GM12873 (cell line): ENCODE data around the gene B4GALT7.

Source experiments
- TF ChIP-seq, protein P1 (sequence below): IDR thresholded peaks from 2 replicates; pipeline ENCODE4 v1.5.1; 2012; ENCODE audit warnings: low read depth, mild to moderate bottlenecking, moderate library complexity, low read length, control low read depth; ENCODE audit not compliant: insufficient read depth; ENCODE audit errors: missing control alignments

Gene B4GALT7

DNA sequence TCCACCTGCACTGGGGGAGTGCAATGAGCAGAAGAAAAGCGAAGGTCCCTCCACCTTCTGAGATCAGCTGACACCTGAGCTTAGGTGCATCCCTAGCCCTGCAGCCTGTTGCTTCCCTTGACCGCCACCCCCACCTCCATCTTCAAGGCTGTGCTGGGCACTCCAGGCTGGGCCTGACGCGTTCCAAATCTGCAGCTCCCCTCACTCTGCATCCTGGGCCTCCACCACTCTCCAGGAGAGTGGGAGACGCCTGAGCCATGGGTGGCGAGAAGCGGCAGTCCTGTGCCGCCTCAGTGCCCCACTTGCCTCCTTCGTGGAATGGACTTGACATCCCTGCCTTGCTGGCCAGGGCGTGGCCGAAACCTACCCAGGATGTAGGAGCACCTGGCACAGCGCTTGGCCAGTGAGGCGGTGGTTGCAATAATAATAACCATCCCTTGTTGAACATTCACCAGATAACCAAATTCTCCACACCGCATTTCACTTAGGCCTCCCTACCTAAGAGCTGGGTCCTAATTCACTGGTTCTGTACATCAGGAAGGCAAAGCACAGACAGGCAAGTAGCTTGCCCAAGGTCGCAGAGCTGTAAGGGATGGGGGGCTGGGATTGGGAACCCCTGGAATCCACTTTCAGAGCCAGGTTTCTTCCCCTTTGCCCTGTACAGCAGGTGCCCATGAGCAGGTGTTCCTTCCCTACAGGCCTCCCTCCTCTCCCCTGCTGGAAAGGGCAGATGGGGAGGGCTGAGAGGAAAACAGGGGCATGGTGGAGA lies 11.7 kb downstream of the B4GALT7 start:
- TF ChIP-seq, protein P1, sequence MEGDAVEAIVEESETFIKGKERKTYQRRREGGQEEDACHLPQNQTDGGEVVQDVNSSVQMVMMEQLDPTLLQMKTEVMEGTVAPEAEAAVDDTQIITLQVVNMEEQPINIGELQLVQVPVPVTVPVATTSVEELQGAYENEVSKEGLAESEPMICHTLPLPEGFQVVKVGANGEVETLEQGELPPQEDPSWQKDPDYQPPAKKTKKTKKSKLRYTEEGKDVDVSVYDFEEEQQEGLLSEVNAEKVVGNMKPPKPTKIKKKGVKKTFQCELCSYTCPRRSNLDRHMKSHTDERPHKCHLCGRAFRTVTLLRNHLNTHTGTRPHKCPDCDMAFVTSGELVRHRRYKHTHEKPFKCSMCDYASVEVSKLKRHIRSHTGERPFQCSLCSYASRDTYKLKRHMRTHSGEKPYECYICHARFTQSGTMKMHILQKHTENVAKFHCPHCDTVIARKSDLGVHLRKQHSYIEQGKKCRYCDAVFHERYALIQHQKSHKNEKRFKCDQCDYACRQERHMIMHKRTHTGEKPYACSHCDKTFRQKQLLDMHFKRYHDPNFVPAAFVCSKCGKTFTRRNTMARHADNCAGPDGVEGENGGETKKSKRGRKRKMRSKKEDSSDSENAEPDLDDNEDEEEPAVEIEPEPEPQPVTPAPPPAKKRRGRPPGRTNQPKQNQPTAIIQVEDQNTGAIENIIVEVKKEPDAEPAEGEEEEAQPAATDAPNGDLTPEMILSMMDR = no peak

DNA sequence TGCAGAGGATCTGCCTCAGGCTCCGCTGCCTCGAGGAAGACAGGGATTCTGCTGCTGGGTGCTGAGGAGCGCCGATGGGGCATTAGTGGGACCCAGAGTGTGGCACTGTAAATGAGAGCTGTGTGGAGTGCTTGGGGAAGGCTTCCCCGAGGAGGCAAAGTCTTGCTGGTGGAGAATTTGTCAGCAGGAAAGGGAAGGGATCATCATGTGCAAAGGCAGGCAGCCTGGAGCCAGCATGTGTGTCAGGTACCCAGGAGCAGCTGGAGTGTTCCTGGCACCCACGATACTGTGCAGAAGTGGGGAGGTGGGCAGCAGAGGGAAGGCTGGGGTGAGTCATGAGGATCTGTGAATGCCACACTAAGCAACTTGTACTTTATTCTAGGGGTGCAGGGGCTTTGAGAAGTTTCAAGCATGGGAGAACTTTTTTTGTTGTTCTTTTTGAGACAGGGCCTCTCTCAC lies 12.3 kb downstream of the B4GALT7 start:
- TF ChIP-seq, protein P1 = no peak

DNA sequence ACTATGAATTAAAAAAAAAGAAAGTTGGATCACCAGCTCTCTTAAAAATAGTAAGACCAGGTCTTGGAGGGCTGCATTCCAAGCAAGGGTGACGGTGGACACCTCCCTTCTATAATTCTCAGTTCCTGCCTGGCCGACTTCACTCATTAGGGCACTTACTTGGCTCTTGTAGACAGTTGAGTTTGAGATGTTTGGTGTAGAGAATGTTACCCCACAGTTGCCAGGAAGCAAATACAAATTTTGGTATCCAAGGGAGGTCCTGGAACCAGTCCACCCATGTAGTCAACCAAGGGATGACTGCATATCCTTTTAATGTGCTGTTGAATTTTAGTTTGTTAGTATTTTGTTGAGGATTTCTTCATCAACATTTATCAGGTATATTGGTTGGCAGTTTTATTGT lies 20.6 kb downstream of the B4GALT7 start:
- TF ChIP-seq, protein P1 = no peak
